A549 (cell line): ENCODE data around the gene CKLF.

Experiments
- CBX8 ChIP-seq: fragments of 200-600 bp; sonication (generic); IDR thresholded peaks from 2 replicates; pipeline ENCODE4 v1.6.1; 2016
- CHD2 ChIP-seq: fragments of 150-350 bp; IDR thresholded peaks from 2 replicates; pipeline ENCODE4 v1.6.1; 2014; ENCODE audit warnings: low read length; ENCODE audit not compliant: partially characterized antibody
- CHD4 ChIP-seq: fragments of 200-600 bp; sonication (generic); IDR thresholded peaks from 2 replicates; pipeline ENCODE4 v1.6.1; 2016; ENCODE audit warnings: antibody characterized with exemption, mild to moderate bottlenecking, borderline replicate concordance
- EP300 ChIP-seq, 2 experiments: fragments of >200 bp; sonication (Bioruptor Twin); formaldehyde crosslinking; IDR thresholded peaks; 2 replicates in 1 of 2; 3 replicates in 1 of 2; pipeline ENCODE4 v1.6.1; 2016 to 2017
- HOXA7 ChIP-seq: fragments of 250-450 bp; sonication (Bioruptor Pico); IDR thresholded peaks from 2 replicates; pipeline ENCODE4 v1.5.0; 2020; ENCODE audit warnings: mild to moderate bottlenecking, moderate library complexity
- JUN ChIP-seq, 2 experiments: fragments of >200 bp; sonication (Bioruptor Twin); formaldehyde crosslinking; IDR thresholded peaks; 2 replicates in 1 of 2; 3 replicates in 1 of 2; pipeline ENCODE4 v1.6.1; 2016 to 2017
- NR3C1 ChIP-seq: fragments of >200 bp; sonication (Bioruptor Twin); formaldehyde crosslinking; IDR thresholded peaks from 3 replicates; pipeline ENCODE4 v1.6.1; 2017
- POLR2A ChIP-seq: IDR thresholded peaks from 2 replicates; pipeline ENCODE4 v1.6.1; 2012; ENCODE audit warnings: mild to moderate bottlenecking, low read length
- RAD21 ChIP-seq, 2 experiments: fragments of >200 bp in 1 of 2; sonication (Bioruptor Twin) in 1 of 2; formaldehyde crosslinking in 1 of 2; IDR thresholded peaks in 1 of 2; conservative IDR thresholded peaks in 1 of 2; 2 replicates in 1 of 2; 3 replicates in 1 of 2; pipeline ENCODE4 v1.6.1; 2012 to 2018; ENCODE audit warnings: inconsistent platforms in 1 of 2
- TP53 ChIP-seq: fragments of 250-450 bp; sonication (Bioruptor Pico); IDR thresholded peaks from 2 replicates; pipeline ENCODE4 v1.5.0; 2021; ENCODE audit warnings: mild to moderate bottlenecking, moderate library complexity
- ZSCAN20 ChIP-seq: fragments of 250-450 bp; sonication (Bioruptor Pico); IDR thresholded peaks from 2 replicates; pipeline ENCODE4 v1.8.0; 2022; ENCODE audit warnings: mild to moderate bottlenecking, moderate library complexity
- TF ChIP-seq, protein P1 (sequence below): fragments of >200 bp; sonication (Bioruptor Twin); formaldehyde crosslinking; IDR thresholded peaks from 3 replicates; pipeline ENCODE4 v1.5.1; 2016
- TF ChIP-seq, protein P2 (sequence below): fragments of 200-600 bp; sonication (generic); IDR thresholded peaks from 2 replicates; pipeline ENCODE4 v1.6.1; 2016; ENCODE audit warnings: antibody characterized with exemption, mild to moderate bottlenecking, moderate library complexity

DNA sequence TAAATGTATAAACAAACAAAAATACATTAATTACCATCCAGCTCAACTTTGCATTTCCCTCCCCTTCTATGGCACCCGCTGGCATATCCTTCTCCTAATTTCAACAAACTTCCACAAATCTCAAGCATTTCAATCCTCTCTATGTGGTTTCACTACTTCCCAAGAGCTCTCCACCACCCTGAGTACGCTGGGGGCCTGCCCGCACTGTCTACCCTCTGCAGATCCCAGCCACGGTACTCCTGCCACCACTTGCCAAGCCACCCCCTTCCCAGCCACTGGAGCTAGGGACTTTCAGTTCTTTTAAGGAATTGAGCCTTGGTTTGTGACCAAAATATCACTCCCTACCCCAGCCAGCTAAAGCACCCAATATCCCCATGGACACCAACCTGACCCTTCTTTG lies 4.3 kb upstream of the CKLF start:
- TF ChIP-seq ZSCAN20 (CRISPR knock-in tag): no peak
- no peak for TF ChIP-seq HOXA7
- TF ChIP-seq, protein P1, sequence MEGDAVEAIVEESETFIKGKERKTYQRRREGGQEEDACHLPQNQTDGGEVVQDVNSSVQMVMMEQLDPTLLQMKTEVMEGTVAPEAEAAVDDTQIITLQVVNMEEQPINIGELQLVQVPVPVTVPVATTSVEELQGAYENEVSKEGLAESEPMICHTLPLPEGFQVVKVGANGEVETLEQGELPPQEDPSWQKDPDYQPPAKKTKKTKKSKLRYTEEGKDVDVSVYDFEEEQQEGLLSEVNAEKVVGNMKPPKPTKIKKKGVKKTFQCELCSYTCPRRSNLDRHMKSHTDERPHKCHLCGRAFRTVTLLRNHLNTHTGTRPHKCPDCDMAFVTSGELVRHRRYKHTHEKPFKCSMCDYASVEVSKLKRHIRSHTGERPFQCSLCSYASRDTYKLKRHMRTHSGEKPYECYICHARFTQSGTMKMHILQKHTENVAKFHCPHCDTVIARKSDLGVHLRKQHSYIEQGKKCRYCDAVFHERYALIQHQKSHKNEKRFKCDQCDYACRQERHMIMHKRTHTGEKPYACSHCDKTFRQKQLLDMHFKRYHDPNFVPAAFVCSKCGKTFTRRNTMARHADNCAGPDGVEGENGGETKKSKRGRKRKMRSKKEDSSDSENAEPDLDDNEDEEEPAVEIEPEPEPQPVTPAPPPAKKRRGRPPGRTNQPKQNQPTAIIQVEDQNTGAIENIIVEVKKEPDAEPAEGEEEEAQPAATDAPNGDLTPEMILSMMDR: no peak
- no peak for TF ChIP-seq POLR2A
- no peak for TF ChIP-seq JUN (IDR thresholded peaks at IDR 0.05)
- no peak for TF ChIP-seq RAD21 (conservative IDR thresholded peaks at IDR 0.05 in 1 of 2, IDR thresholded peaks at IDR 0.05 in 1 of 2)
- no peak for TF ChIP-seq CBX8
- TF ChIP-seq CHD2: no peak
- TF ChIP-seq EP300 (IDR thresholded peaks at IDR 0.05): no peak
- TF ChIP-seq CHD4: no peak
- no peak for TF ChIP-seq TP53
- TF ChIP-seq, protein P2, sequence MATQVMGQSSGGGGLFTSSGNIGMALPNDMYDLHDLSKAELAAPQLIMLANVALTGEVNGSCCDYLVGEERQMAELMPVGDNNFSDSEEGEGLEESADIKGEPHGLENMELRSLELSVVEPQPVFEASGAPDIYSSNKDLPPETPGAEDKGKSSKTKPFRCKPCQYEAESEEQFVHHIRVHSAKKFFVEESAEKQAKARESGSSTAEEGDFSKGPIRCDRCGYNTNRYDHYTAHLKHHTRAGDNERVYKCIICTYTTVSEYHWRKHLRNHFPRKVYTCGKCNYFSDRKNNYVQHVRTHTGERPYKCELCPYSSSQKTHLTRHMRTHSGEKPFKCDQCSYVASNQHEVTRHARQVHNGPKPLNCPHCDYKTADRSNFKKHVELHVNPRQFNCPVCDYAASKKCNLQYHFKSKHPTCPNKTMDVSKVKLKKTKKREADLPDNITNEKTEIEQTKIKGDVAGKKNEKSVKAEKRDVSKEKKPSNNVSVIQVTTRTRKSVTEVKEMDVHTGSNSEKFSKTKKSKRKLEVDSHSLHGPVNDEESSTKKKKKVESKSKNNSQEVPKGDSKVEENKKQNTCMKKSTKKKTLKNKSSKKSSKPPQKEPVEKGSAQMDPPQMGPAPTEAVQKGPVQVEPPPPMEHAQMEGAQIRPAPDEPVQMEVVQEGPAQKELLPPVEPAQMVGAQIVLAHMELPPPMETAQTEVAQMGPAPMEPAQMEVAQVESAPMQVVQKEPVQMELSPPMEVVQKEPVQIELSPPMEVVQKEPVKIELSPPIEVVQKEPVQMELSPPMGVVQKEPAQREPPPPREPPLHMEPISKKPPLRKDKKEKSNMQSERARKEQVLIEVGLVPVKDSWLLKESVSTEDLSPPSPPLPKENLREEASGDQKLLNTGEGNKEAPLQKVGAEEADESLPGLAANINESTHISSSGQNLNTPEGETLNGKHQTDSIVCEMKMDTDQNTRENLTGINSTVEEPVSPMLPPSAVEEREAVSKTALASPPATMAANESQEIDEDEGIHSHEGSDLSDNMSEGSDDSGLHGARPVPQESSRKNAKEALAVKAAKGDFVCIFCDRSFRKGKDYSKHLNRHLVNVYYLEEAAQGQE: no peak
- TF ChIP-seq NR3C1: no peak
